ENCODE measurements around the gene C17orf67.

C17orf67 gene

GRCh38 chr17:56751145-56751738, 82.5 kb downstream of the C17orf67 start:
- no peak overlapping the region for H3K4me3 Mint-ChIP-seq
- H3K27ac Mint-ChIP-seq = no peak overlapping the region
- no peaks in the 10 kb centered on the region for H3K36me3 Mint-ChIP-seq
- no peaks in the 10 kb centered on the region for H3K9me3 Mint-ChIP-seq
- peaks cover 53% of the 10 kb centered on the region for H3K4me1 Mint-ChIP-seq
- no peaks in the 10 kb centered on the region for H3K27me3 Mint-ChIP-seq

- no peak overlapping the region for H3K4me3 Mint-ChIP-seq
- H3K27me3 Mint-ChIP-seq = peaks cover 1% of the 10 kb centered on the region
- H3K9me3 Mint-ChIP-seq = no peaks in the 10 kb centered on the region
- H3K4me1 Mint-ChIP-seq = peaks cover 1% of the 10 kb centered on the region
- H3K27ac Mint-ChIP-seq = no peak overlapping the region
- H3K36me3 Mint-ChIP-seq = no peaks in the 10 kb centered on the region
These were observed 89.0 kb downstream of the C17orf67 start for GRCh38 chr17:56744721-56745120.

GRCh38 chr17:56742601-56743000, 91.1 kb downstream of the C17orf67 start:
- Mint-ChIP-seq H3K9me3 (no peaks in the 10 kb centered on the region), H3K4me1 (no peaks in the 10 kb centered on the region), H3K4me3 (no peak overlapping the region), H3K27ac (no peak overlapping the region), H3K36me3 (no peaks in the 10 kb centered on the region), H3K27me3 (peaks cover 1% of the 10 kb centered on the region)

Data from activated naive CD4-positive, alpha-beta T cell treated with anti-CD3 and anti-CD28 coated beads, Interleukin-2, amount 50 U/mL, for 24 hours (primary cell).